GM23338 (cell line): ENCODE measurements around the gene PGBD5. TPM values are rescaled to one million over a fixed set of nuclear protein-coding genes. Genes with fewer than 3 reads are reported as not detected.

Experiments
- ATAC-seq: fragments of 200-7000 bp; cut with Tn5 transposase; 3 replicates; pipeline ENCODE4 v1.9.1; 2020
- DNase-seq: peaks from one replicate; pipeline ENCODE4 v3.0.0-alpha.2; 2015; ENCODE audit warnings: low spot score
- H2AFZ ChIP-seq: fragments of 200-600 bp; sonication (generic); 2 replicates; pipeline ENCODE4 v1.8.0; 2016; ENCODE audit warnings: antibody characterized with exemption, mild to moderate bottlenecking, moderate library complexity
- H3F3A ChIP-seq: fragments of 200-600 bp; sonication (generic); replicated peaks from 2 replicates; pipeline ENCODE4 v1.8.0; 2017; ENCODE audit warnings: antibody characterized with exemption, mixed run types, low read depth
- H3K27ac ChIP-seq: fragments of 200-600 bp; sonication (generic); 2 replicates; pipeline ENCODE4 v1.6.1; 2016; ENCODE audit warnings: low read depth
- H3K27me3 ChIP-seq: fragments of 200-600 bp; sonication (generic); 2 replicates; pipeline ENCODE4 v1.8.0; 2016; ENCODE audit warnings: mild to moderate bottlenecking, mixed run types, moderate library complexity; ENCODE audit not compliant: insufficient read depth
- H3K36me3 ChIP-seq: fragments of 200-600 bp; sonication (generic); 2 replicates; pipeline ENCODE4 v1.8.0; 2016; ENCODE audit warnings: mild to moderate bottlenecking; ENCODE audit not compliant: insufficient read depth
- H3K4me1 ChIP-seq: fragments of 200-600 bp; sonication (generic); 2 replicates; pipeline ENCODE4 v1.8.0; 2016; ENCODE audit warnings: mild to moderate bottlenecking, moderate library complexity; ENCODE audit not compliant: insufficient read depth
- H3K4me2 ChIP-seq: fragments of 200-600 bp; sonication (generic); 2 replicates; pipeline ENCODE4 v1.7.1; 2017; ENCODE audit warnings: mixed run types
- H3K4me3 ChIP-seq: fragments of 200-600 bp; sonication (generic); 2 replicates; pipeline ENCODE4 v1.6.1; 2016; ENCODE audit warnings: mixed run types
- H3K79me2 ChIP-seq: fragments of 200-600 bp; sonication (generic); replicated peaks from 2 replicates; pipeline ENCODE4 v1.8.0; 2017; ENCODE audit warnings: mild to moderate bottlenecking; ENCODE audit not compliant: insufficient read depth
- H3K9me2 ChIP-seq: fragments of 200-600 bp; sonication (generic); 2 replicates; pipeline ENCODE4 v1.8.0; 2017; ENCODE audit not compliant: insufficient read depth
- H4K20me1 ChIP-seq: fragments of 200-600 bp; sonication (generic); replicated peaks from 2 replicates; pipeline ENCODE4 v1.8.0; 2017; ENCODE audit warnings: mild to moderate bottlenecking; ENCODE audit not compliant: insufficient read depth
- H3K27ac Mint-ChIP-seq: 2 replicates; pipeline ENCODE4 v1.8.0; 2020; ENCODE audit warnings: inconsistent platforms, mild to moderate bottlenecking, moderate library complexity, mixed read lengths
- H3K27me3 Mint-ChIP-seq: 3 replicates; pipeline ENCODE4 v1.8.0; 2022; ENCODE audit warnings: low read depth, mild to moderate bottlenecking, moderate library complexity, mixed read lengths, inconsistent platforms; ENCODE audit not compliant: insufficient read depth, poor library complexity
- H3K36me3 Mint-ChIP-seq: 3 replicates; pipeline ENCODE4 v1.8.0; 2021; ENCODE audit warnings: low read depth, mild to moderate bottlenecking, inconsistent platforms, moderate library complexity, mixed read lengths
- H3K4me1 Mint-ChIP-seq: 3 replicates; pipeline ENCODE4 v1.8.0; 2020; ENCODE audit warnings: mild to moderate bottlenecking, inconsistent platforms, mixed read lengths
- H3K4me3 Mint-ChIP-seq: 3 replicates; pipeline ENCODE4 v1.8.0; 2021; ENCODE audit warnings: moderate library complexity, mild to moderate bottlenecking, inconsistent platforms, mixed read lengths
- H3K9me3 Mint-ChIP-seq: 3 replicates; pipeline ENCODE4 v1.8.0; 2020; ENCODE audit warnings: moderate library complexity, mild to moderate bottlenecking, inconsistent platforms, mixed read lengths
- CREB1 ChIP-seq: fragments of 250-450 bp; sonication (Bioruptor Pico); IDR thresholded peaks from 2 replicates; pipeline ENCODE4 v1.5.0; 2020; ENCODE audit warnings: low read depth, mild to moderate bottlenecking, moderate library complexity
- EZH2 ChIP-seq: fragments of 200-600 bp; sonication (generic); IDR thresholded peaks from one replicate; pipeline ENCODE4 v1.8.0; 2017; ENCODE audit warnings: antibody characterized with exemption, mild to moderate bottlenecking, low read depth; ENCODE audit not compliant: unreplicated experiment
- EZH2phosphoT487 ChIP-seq: fragments of 200-600 bp; sonication (generic); IDR thresholded peaks from one replicate; pipeline ENCODE4 v1.8.1; 2018; ENCODE audit warnings: antibody characterized with exemption; ENCODE audit not compliant: unreplicated experiment
- JUNB ChIP-seq: IDR thresholded peaks from one replicate; pipeline ENCODE4 v1.6.1; 2016; ENCODE audit warnings: antibody characterized with exemption; ENCODE audit not compliant: unreplicated experiment
- NANOG ChIP-seq: IDR thresholded peaks from 2 replicates; pipeline ENCODE4 v1.6.1; 2016; ENCODE audit warnings: antibody characterized with exemption, borderline replicate concordance
- POLR2AphosphoS5 ChIP-seq: IDR thresholded peaks from 2 replicates; pipeline ENCODE4 v1.6.1; 2016; ENCODE audit warnings: antibody characterized with exemption, low read depth
- STAT1 ChIP-seq: IDR thresholded peaks from one replicate; pipeline ENCODE4 v1.6.1; 2016; ENCODE audit warnings: antibody characterized with exemption; ENCODE audit not compliant: unreplicated experiment
- ZNF114 ChIP-seq: fragments of 250-450 bp; sonication (Bioruptor Pico); IDR thresholded peaks from 2 replicates; pipeline ENCODE4 v1.5.0; 2020; ENCODE audit warnings: mild to moderate bottlenecking, moderate library complexity
- ZNF331 ChIP-seq: fragments of 250-450 bp; sonication (Bioruptor Pico); IDR thresholded peaks from 2 replicates; pipeline ENCODE4 v1.5.0; 2020; ENCODE audit warnings: low read depth, mild to moderate bottlenecking, moderate library complexity
- polyA plus RNA-seq: library from polyadenylated mRNA; unstranded; fragments of >200 nt; fragmentation: Nextera tagmentation; extraction: Ambion mirVana; gene quantifications from 2 replicates; pipeline ENCODE4 v1.2.1, GENCODE V29; 2016
- total RNA-seq: library from RNA; depleted of rRNA; stranded (reverse); fragments of >200 nt; shearing (Covaris generic); gene quantifications from 2 replicates; pipeline ENCODE4 v1.2.3, GENCODE V29; 2014
- TF ChIP-seq, protein P1 (sequence below): IDR thresholded peaks from one replicate; pipeline ENCODE4 v1.6.1; 2018; ENCODE audit warnings: antibody characterized with exemption; ENCODE audit not compliant: unreplicated experiment
- TF ChIP-seq, protein P2 (sequence below): IDR thresholded peaks from 2 replicates; pipeline ENCODE4 v1.6.1; 2016; ENCODE audit warnings: antibody characterized with exemption
- TF ChIP-seq, protein P3 (sequence below), 2 experiments: fragments of 200-600 bp in 1 of 2; sonication (generic) in 1 of 2; conservative IDR thresholded peaks; 2 replicates each; pipeline versions ENCODE4 v1.5.1 to v1.6.1; 2016 to 2017; ENCODE audit warnings: antibody characterized with exemption in 2 of 2, low read depth in 2 of 2, mild to moderate bottlenecking in 2 of 2, moderate library complexity in 1 of 2
- TF ChIP-seq, protein P4 (sequence below): fragments of 250-450 bp; sonication (Bioruptor Pico); IDR thresholded peaks from 2 replicates; pipeline ENCODE4 v1.5.0; 2020; ENCODE audit warnings: mild to moderate bottlenecking, moderate library complexity

The PGBD5 gene
- total and polyA plus RNA-seq, 2 experiments from 2014 or later, result 3.4 to 16.6 TPM

DNA sequence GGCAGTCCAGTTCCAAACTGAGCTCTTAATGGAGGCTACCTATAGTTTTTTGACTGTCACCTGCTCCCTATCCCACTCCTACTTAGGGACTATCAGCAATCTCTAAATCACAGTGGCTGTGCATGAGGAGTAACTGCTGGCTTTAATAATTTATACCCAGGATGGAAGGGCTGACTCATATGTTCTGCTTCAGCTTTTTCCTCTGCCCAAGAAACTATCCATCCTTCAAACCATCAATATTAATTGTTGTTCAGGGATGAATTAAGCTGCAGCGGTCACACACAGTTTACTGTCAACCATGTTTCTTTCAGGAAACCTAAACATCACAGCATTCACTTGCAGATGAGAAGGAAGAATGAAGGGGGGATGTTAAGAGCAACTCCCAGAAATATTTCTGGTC lies 9.0 kb upstream of the PGBD5 start:
- Histone ChIP-seq H3K27ac (no peak overlapping the region), H3K36me3 (no peaks in the 10 kb centered on the region), H3K27me3 (no peaks in the 10 kb centered on the region), H3K4me1 (peaks cover 13% of the 10 kb centered on the region), H3K9me2 (no peaks in the 10 kb centered on the region), H3K79me2 (no peaks in the 10 kb centered on the region), H3K4me2 (no peak overlapping the region), H3F3A (no peaks in the 10 kb centered on the region), H4K20me1 (no peaks in the 10 kb centered on the region), H3K4me3 (no peak overlapping the region), H2AFZ (no peak overlapping the region)
- Mint-ChIP-seq H3K9me3 (peaks cover 12% of the 10 kb centered on the region), H3K4me3 (no peak overlapping the region), H3K36me3 (peaks cover 22% of the 10 kb centered on the region), H3K27me3 (peaks cover 2% of the 10 kb centered on the region), H3K27ac (no peak overlapping the region), H3K4me1 (peaks cover 18% of the 10 kb centered on the region)
- ATAC-seq (no peak), DNase-seq (no peak)
- TF ChIP-seq, protein P1, sequence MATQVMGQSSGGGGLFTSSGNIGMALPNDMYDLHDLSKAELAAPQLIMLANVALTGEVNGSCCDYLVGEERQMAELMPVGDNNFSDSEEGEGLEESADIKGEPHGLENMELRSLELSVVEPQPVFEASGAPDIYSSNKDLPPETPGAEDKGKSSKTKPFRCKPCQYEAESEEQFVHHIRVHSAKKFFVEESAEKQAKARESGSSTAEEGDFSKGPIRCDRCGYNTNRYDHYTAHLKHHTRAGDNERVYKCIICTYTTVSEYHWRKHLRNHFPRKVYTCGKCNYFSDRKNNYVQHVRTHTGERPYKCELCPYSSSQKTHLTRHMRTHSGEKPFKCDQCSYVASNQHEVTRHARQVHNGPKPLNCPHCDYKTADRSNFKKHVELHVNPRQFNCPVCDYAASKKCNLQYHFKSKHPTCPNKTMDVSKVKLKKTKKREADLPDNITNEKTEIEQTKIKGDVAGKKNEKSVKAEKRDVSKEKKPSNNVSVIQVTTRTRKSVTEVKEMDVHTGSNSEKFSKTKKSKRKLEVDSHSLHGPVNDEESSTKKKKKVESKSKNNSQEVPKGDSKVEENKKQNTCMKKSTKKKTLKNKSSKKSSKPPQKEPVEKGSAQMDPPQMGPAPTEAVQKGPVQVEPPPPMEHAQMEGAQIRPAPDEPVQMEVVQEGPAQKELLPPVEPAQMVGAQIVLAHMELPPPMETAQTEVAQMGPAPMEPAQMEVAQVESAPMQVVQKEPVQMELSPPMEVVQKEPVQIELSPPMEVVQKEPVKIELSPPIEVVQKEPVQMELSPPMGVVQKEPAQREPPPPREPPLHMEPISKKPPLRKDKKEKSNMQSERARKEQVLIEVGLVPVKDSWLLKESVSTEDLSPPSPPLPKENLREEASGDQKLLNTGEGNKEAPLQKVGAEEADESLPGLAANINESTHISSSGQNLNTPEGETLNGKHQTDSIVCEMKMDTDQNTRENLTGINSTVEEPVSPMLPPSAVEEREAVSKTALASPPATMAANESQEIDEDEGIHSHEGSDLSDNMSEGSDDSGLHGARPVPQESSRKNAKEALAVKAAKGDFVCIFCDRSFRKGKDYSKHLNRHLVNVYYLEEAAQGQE, result no peak
- TF ChIP-seq STAT1 (no peak), NANOG (no peak), CREB1 (CRISPR knock-in tag) (no peak), POLR2AphosphoS5 (no peak), EZH2 (no peak), ZNF331 (CRISPR knock-in tag) (no peak), ZNF114 (no peak), EZH2phosphoT487 (no peak), JUNB (no peak)
- TF ChIP-seq, protein P2, sequence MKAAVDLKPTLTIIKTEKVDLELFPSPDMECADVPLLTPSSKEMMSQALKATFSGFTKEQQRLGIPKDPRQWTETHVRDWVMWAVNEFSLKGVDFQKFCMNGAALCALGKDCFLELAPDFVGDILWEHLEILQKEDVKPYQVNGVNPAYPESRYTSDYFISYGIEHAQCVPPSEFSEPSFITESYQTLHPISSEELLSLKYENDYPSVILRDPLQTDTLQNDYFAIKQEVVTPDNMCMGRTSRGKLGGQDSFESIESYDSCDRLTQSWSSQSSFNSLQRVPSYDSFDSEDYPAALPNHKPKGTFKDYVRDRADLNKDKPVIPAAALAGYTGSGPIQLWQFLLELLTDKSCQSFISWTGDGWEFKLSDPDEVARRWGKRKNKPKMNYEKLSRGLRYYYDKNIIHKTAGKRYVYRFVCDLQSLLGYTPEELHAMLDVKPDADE, result no peak
- TF ChIP-seq, protein P3, sequence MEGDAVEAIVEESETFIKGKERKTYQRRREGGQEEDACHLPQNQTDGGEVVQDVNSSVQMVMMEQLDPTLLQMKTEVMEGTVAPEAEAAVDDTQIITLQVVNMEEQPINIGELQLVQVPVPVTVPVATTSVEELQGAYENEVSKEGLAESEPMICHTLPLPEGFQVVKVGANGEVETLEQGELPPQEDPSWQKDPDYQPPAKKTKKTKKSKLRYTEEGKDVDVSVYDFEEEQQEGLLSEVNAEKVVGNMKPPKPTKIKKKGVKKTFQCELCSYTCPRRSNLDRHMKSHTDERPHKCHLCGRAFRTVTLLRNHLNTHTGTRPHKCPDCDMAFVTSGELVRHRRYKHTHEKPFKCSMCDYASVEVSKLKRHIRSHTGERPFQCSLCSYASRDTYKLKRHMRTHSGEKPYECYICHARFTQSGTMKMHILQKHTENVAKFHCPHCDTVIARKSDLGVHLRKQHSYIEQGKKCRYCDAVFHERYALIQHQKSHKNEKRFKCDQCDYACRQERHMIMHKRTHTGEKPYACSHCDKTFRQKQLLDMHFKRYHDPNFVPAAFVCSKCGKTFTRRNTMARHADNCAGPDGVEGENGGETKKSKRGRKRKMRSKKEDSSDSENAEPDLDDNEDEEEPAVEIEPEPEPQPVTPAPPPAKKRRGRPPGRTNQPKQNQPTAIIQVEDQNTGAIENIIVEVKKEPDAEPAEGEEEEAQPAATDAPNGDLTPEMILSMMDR (conservative IDR thresholded peaks at IDR 0.05; ENCODE audit: low read depth in 2 of 2), result no peak
- TF ChIP-seq, protein P4, sequence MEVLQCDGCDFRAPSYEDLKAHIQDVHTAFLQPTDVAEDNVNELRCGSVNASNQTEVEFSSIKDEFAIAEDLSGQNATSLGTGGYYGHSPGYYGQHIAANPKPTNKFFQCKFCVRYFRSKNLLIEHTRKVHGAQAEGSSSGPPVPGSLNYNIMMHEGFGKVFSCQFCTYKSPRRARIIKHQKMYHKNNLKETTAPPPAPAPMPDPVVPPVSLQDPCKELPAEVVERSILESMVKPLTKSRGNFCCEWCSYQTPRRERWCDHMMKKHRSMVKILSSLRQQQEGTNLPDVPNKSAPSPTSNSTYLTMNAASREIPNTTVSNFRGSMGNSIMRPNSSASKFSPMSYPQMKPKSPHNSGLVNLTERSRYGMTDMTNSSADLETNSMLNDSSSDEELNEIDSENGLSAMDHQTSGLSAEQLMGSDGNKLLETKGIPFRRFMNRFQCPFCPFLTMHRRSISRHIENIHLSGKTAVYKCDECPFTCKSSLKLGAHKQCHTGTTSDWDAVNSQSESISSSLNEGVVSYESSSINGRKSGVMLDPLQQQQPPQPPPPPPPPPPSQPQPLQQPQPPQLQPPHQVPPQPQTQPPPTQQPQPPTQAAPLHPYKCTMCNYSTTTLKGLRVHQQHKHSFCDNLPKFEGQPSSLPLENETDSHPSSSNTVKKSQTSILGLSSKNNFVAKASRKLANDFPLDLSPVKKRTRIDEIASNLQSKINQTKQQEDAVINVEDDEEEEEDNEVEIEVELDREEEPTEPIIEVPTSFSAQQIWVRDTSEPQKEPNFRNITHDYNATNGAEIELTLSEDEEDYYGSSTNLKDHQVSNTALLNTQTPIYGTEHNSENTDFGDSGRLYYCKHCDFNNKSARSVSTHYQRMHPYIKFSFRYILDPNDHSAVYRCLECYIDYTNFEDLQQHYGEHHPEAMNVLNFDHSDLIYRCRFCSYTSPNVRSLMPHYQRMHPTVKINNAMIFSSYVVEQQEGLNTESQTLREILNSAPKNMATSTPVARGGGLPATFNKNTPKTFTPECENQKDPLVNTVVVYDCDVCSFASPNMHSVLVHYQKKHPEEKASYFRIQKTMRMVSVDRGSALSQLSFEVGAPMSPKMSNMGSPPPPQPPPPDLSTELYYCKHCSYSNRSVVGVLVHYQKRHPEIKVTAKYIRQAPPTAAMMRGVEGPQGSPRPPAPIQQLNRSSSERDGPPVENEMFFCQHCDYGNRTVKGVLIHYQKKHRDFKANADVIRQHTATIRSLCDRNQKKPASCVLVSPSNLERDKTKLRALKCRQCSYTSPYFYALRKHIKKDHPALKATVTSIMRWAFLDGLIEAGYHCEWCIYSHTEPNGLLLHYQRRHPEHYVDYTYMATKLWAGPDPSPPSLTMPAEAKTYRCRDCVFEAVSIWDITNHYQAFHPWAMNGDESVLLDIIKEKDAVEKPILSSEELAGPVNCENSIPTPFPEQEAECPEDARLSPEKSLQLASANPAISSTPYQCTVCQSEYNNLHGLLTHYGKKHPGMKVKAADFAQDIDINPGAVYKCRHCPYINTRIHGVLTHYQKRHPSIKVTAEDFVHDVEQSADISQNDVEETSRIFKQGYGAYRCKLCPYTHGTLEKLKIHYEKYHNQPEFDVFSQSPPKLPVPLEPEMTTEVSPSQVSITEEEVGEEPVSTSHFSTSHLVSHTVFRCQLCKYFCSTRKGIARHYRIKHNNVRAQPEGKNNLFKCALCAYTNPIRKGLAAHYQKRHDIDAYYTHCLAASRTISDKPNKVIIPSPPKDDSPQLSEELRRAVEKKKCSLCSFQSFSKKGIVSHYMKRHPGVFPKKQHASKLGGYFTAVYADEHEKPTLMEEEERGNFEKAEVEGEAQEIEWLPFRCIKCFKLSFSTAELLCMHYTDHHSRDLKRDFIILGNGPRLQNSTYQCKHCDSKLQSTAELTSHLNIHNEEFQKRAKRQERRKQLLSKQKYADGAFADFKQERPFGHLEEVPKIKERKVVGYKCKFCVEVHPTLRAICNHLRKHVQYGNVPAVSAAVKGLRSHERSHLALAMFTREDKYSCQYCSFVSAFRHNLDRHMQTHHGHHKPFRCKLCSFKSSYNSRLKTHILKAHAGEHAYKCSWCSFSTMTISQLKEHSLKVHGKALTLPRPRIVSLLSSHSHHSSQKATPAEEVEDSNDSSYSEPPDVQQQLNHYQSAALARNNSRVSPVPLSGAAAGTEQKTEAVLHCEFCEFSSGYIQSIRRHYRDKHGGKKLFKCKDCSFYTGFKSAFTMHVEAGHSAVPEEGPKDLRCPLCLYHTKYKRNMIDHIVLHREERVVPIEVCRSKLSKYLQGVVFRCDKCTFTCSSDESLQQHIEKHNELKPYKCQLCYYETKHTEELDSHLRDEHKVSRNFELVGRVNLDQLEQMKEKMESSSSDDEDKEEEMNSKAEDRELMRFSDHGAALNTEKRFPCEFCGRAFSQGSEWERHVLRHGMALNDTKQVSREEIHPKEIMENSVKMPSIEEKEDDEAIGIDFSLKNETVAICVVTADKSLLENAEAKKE, result no peak
